H1 (cell line): ENCODE data around the gene HECTD1. TPM values are rescaled to one million over a fixed set of nuclear protein-coding genes. Genes with fewer than 3 reads are reported as not detected.

ENCODE experiments used
- CTCF ChIA-PET: fragments of 300-600 bp; sonication (Branson Sonifier 250); formaldehyde crosslinking; loops from one replicate; lab custom pipeline; 2021; ENCODE audit not compliant: partially characterized antibody; lab: Charles Lee
- POLR2A ChIA-PET: fragments of 300-600 bp; sonication (Branson Sonifier 250); formaldehyde crosslinking; loops from one replicate; lab custom pipeline; 2021; ENCODE audit warnings: inconsistent platforms; ENCODE audit not compliant: partially characterized antibody; lab: Charles Lee
- DNase-seq, 2 experiments: peaks; one replicate each; pipeline versions ENCODE4 v3.0.0 to v3.0.0-alpha.2; 2010 to 2022; ENCODE audit warnings: low spot score in 2 of 2, low read depth in 1 of 2, mixed read lengths in 1 of 2
- FAIRE-seq: peaks from 2 replicates; lab custom pipeline; 2011; peaks lifted over from hg19 to GRCh38; lab: Jason Lieb, UNC
- H2AFZ ChIP-seq: 2 replicates; pipeline ENCODE4 v1.8.1; 2012; ENCODE audit warnings: low read length, inconsistent platforms
- H2AK5ac ChIP-seq: 2 replicates; pipeline ENCODE4 v1.6.1; 2013; ENCODE audit warnings: low read depth, low read length
- H2BK120ac ChIP-seq: replicated peaks from 2 replicates; pipeline ENCODE3; 2013; ENCODE audit warnings: low read depth, low read length, inconsistent platforms
- H2BK12ac ChIP-seq: 2 replicates; pipeline ENCODE4 v1.6.1; 2013; ENCODE audit warnings: low read depth, low read length
- H2BK15ac ChIP-seq: 2 replicates; pipeline ENCODE4 v1.6.1; 2013; ENCODE audit warnings: low read length
- H2BK20ac ChIP-seq: 2 replicates; pipeline ENCODE4 v1.6.1; 2013; ENCODE audit warnings: low read length
- H2BK5ac ChIP-seq: 2 replicates; pipeline ENCODE4 v1.6.1; 2013; ENCODE audit warnings: low read depth, low read length
- H3K14ac ChIP-seq: 2 replicates; pipeline ENCODE4 v1.6.1; 2013; ENCODE audit warnings: inconsistent platforms; ENCODE audit not compliant: insufficient read length
- H3K18ac ChIP-seq: 2 replicates; pipeline ENCODE4 v1.6.1; 2013; ENCODE audit warnings: low read length; ENCODE audit errors: extremely low read depth
- H3K23ac ChIP-seq: 2 replicates; pipeline ENCODE4 v1.6.1; 2013; ENCODE audit warnings: inconsistent platforms; ENCODE audit not compliant: insufficient read length
- H3K23me2 ChIP-seq: 2 replicates; pipeline ENCODE4 v1.6.1; 2013; ENCODE audit warnings: low read depth, low read length
- H3K27ac ChIP-seq: 2 replicates; pipeline ENCODE4 v1.6.1; 2011; ENCODE audit warnings: low read depth, low read length, inconsistent platforms
- H3K27me3 ChIP-seq, 4 experiments: replicated peaks in 1 of 4; 1 replicate in 1 of 4; 2 replicates in 3 of 4; pipeline versions ENCODE4 v1.6.1 to v1.8.1; 2011 to 2013; ENCODE audit warnings: low read length in 3 of 4, mild to moderate bottlenecking in 3 of 4, inconsistent platforms in 2 of 4, mixed read lengths in 2 of 4, moderate library complexity in 1 of 4; ENCODE audit not compliant: control insufficient read depth in 3 of 4, insufficient read depth in 3 of 4; ENCODE audit errors: extremely low read depth in 1 of 4
- H3K36me3 ChIP-seq, 4 experiments: 2 replicates each; pipeline versions ENCODE4 v1.6.1 to v1.8.1; 2011 to 2013; ENCODE audit warnings: mild to moderate bottlenecking in 4 of 4, low read length in 3 of 4, moderate library complexity in 2 of 4, control low read depth in 1 of 4, inconsistent platforms in 1 of 4; ENCODE audit not compliant: insufficient read depth in 4 of 4, control insufficient read depth in 2 of 4
- H3K4ac ChIP-seq: replicated peaks from 2 replicates; pipeline ENCODE3; 2013; ENCODE audit warnings: low read length, low read depth, mixed read lengths, inconsistent platforms; ENCODE audit not compliant: insufficient read length
- H3K4me1 ChIP-seq, 4 experiments: replicated peaks in 1 of 4; 1 replicate in 1 of 4; 2 replicates in 3 of 4; pipeline versions ENCODE4 v1.6.1 to v1.8.1; 2011 to 2013; ENCODE audit warnings: low read length in 3 of 4, inconsistent platforms in 2 of 4, mixed read lengths in 1 of 4; ENCODE audit not compliant: insufficient read depth in 4 of 4, control insufficient read depth in 3 of 4
- H3K4me2 ChIP-seq, 2 experiments: 2 replicates each; pipeline versions ENCODE4 v1.6.1 to v1.8.1; 2011 to 2013; ENCODE audit warnings: low read depth in 2 of 2, low read length in 2 of 2, control low read depth in 1 of 2, inconsistent platforms in 1 of 2, mild to moderate bottlenecking in 1 of 2; ENCODE audit not compliant: insufficient read depth in 1 of 2
- H3K4me3 ChIP-seq, 4 experiments: fragments of 200-600, 300-600 bp in 1 of 4; sonication (generic), shearing (Covaris generic), sonication (Bioruptor Twin) in 1 of 4; 2 replicates each; pipeline versions ENCODE4 v1.5.1 to v1.8.1; 2011 to 2016; ENCODE audit warnings: low read length in 4 of 4, low read depth in 3 of 4, control low read depth in 2 of 4, inconsistent platforms in 2 of 4, mild to moderate bottlenecking in 2 of 4, mixed read lengths in 1 of 4, moderate library complexity in 1 of 4; ENCODE audit not compliant: insufficient read depth in 2 of 4; ENCODE audit errors: extremely low read depth in 1 of 4
- H3K56ac ChIP-seq: replicated peaks from 2 replicates; pipeline ENCODE3; 2013; ENCODE audit warnings: low read depth, mild to moderate bottlenecking, mixed read lengths, low read length, inconsistent platforms; ENCODE audit not compliant: insufficient read length
- H3K79me1 ChIP-seq: 2 replicates; pipeline ENCODE4 v1.6.1; 2013; ENCODE audit warnings: low read depth, low read length, control low read depth
- H3K79me2 ChIP-seq, 2 experiments: 2 replicates each; pipeline versions ENCODE4 v1.6.1 to v1.8.1; 2012 to 2013; ENCODE audit warnings: low read length in 2 of 2, mild to moderate bottlenecking in 2 of 2, inconsistent platforms in 1 of 2; ENCODE audit not compliant: insufficient read depth in 2 of 2, control insufficient read depth in 1 of 2
- H3K9ac ChIP-seq, 4 experiments: replicated peaks in 1 of 4; 1 replicate in 1 of 4; 2 replicates in 3 of 4; pipeline versions ENCODE4 v1.6.1 to v1.8.1; 2011 to 2013; ENCODE audit warnings: low read depth in 3 of 4, low read length in 3 of 4, control low read depth in 2 of 4, mild to moderate bottlenecking in 2 of 4, moderate library complexity in 2 of 4, inconsistent platforms in 1 of 4; ENCODE audit errors: extremely low read depth in 1 of 4
- H3K9me3 ChIP-seq, 2 experiments: 2 replicates each; pipeline versions ENCODE4 v1.6.1 to v1.8.1; 2012 to 2013; ENCODE audit warnings: mild to moderate bottlenecking in 2 of 2, moderate library complexity in 2 of 2, control low read depth in 1 of 2, inconsistent platforms in 1 of 2, low read depth in 1 of 2, low read length in 1 of 2, mixed read lengths in 1 of 2; ENCODE audit not compliant: insufficient read depth in 2 of 2
- H4K20me1 ChIP-seq, 2 experiments: replicated peaks in 1 of 2; 2 replicates each; pipeline versions ENCODE3 to v1.8.1; 2011 to 2013; ENCODE audit warnings: inconsistent platforms in 2 of 2, low read length in 2 of 2, mild to moderate bottlenecking in 1 of 2; ENCODE audit not compliant: insufficient read depth in 2 of 2, control insufficient read depth in 1 of 2
- H4K5ac ChIP-seq: 2 replicates; pipeline ENCODE4 v1.6.1; 2013; ENCODE audit warnings: low read length, low read depth, mixed read lengths, inconsistent platforms; ENCODE audit not compliant: insufficient read length
- H4K8ac ChIP-seq: 2 replicates; pipeline ENCODE4 v1.8.0; 2013; ENCODE audit warnings: mild to moderate bottlenecking, moderate library complexity, low read length, inconsistent platforms; ENCODE audit not compliant: insufficient read depth; ENCODE audit errors: extremely low read depth
- H4K91ac ChIP-seq: replicated peaks from 2 replicates; pipeline ENCODE3; 2013; ENCODE audit warnings: low read length, mixed read lengths, inconsistent platforms; ENCODE audit not compliant: insufficient read length
- BCL11A ChIP-seq, 2 experiments: IDR thresholded peaks; one replicate each; pipeline ENCODE4 v1.6.1; 2011; ENCODE audit warnings: low read depth in 2 of 2, low read length in 2 of 2, mild to moderate bottlenecking in 2 of 2
- CHD1 ChIP-seq: IDR thresholded peaks from 2 replicates; pipeline ENCODE4 v1.6.1; 2012; ENCODE audit warnings: low read depth, low read length, improper control_type of control experiment
- EP300 ChIP-seq, 2 experiments: IDR thresholded peaks; 1 replicate in 1 of 2; 2 replicates in 1 of 2; pipeline ENCODE4 v1.6.1; 2011 to 2012; ENCODE audit warnings: low read depth in 2 of 2, low read length in 2 of 2, mild to moderate bottlenecking in 2 of 2, borderline replicate concordance in 1 of 2, inconsistent platforms in 1 of 2, moderate library complexity in 1 of 2
- FOSL1 ChIP-seq: IDR thresholded peaks from 2 replicates; pipeline ENCODE4 v1.6.1; 2011; ENCODE audit warnings: mild to moderate bottlenecking, low read depth, low read length, moderate library complexity; ENCODE audit not compliant: insufficient read depth
- GTF2F1 ChIP-seq: IDR thresholded peaks from 2 replicates; pipeline ENCODE4 v1.6.1; 2012; ENCODE audit warnings: low read depth, low read length, improper control_type of control experiment, borderline replicate concordance
- JUND ChIP-seq: IDR thresholded peaks from 2 replicates; pipeline ENCODE4 v1.6.1; 2011; ENCODE audit warnings: mild to moderate bottlenecking, improper control_type of control experiment, low read length
- KDM1A ChIP-seq: fragments of 200-600, 300-600 bp; sonication (generic); IDR thresholded peaks from 2 replicates; pipeline ENCODE4 v1.7.1; 2016; ENCODE audit warnings: mild to moderate bottlenecking, low read length, borderline replicate concordance
- MAFK ChIP-seq: IDR thresholded peaks from 2 replicates; pipeline ENCODE4 v1.6.1; 2012; ENCODE audit warnings: low read depth, mild to moderate bottlenecking, improper control_type of control experiment, low read length
- NANOG ChIP-seq: IDR thresholded peaks from 2 replicates; pipeline ENCODE4 v1.6.1; 2011; ENCODE audit warnings: low read length, low read depth, mild to moderate bottlenecking, inconsistent platforms; ENCODE audit not compliant: insufficient read depth, poor library complexity, severe bottlenecking
- PHF8 ChIP-seq: fragments of 200-600 bp; sonication (generic); conservative IDR thresholded peaks from 2 replicates; pipeline ENCODE4 v1.7.1; 2012; ENCODE audit warnings: low read depth, mild to moderate bottlenecking, inconsistent platforms, low read length, moderate library complexity
- RFX5 ChIP-seq: IDR thresholded peaks from 2 replicates; pipeline ENCODE4 v1.6.1; 2011; ENCODE audit warnings: low read depth, low read length, improper control_type of control experiment, borderline replicate concordance
- SIX5 ChIP-seq: IDR thresholded peaks from 2 replicates; pipeline ENCODE4 v1.6.1; 2011; ENCODE audit warnings: mild to moderate bottlenecking, low read depth, low read length
- SP2 ChIP-seq: IDR thresholded peaks from 2 replicates; pipeline ENCODE4 v1.6.1; 2012; ENCODE audit warnings: mild to moderate bottlenecking, low read length, inconsistent platforms
- TAF1 ChIP-seq: IDR thresholded peaks from 2 replicates; pipeline ENCODE4 v1.6.1; 2011; ENCODE audit warnings: mild to moderate bottlenecking, low read depth, low read length
- TBP ChIP-seq: IDR thresholded peaks from 2 replicates; pipeline ENCODE4 v1.6.1; 2011; ENCODE audit warnings: low read depth, low read length, improper control_type of control experiment
- WGBS, 2 experiments: shearing (Covaris generic) in 1 of 2; methylation state at CpG; one replicate each; pipeline versions ENCODE4 v1.1.6 to v1.1.7; 2013 to 2015; ENCODE audit warnings: low lambda C conversion rate in 2 of 2, mixed read lengths in 2 of 2, inconsistent platforms in 1 of 2, low coverage in 1 of 2, missing lambda C conversion rate in 1 of 2; ENCODE audit not compliant: insufficient replicate concordance in 2 of 2, insufficient coverage in 1 of 2, insufficient read length in 1 of 2; ENCODE audit errors: extremely low coverage in 1 of 2, missing lambda C conversion rate in 1 of 2; 5-methylcytosine and 5-hydroxymethylcytosine counted together
- polyA plus RNA-seq, 7 experiments: library from polyadenylated mRNA; depleted of rRNA in 3 of 7; stranded (reverse) in 5 of 7; unstranded in 2 of 7; fragments of >200 nt in 5 of 7; fragments of 200-250 nt in 2 of 7; gene quantifications; 1 replicate in 5 of 7; 2 replicates in 1 of 7; 4 replicates in 1 of 7; pipeline versions ENCODE4 v1.2.1 to v1.2.3, GENCODE V29; 2011 to 2013; ENCODE audit warnings: missing spikeins in 2 of 7, mixed read lengths in 2 of 7
- total RNA-seq: library from RNA; stranded (reverse); fragmentation: NEBNext Ultra II Directional; extraction: Animal tissue kit (Norgen Biotek cat#: 25700); gene quantifications from 2 replicates; pipeline ENCODE4 v1.2.1, GENCODE V29; 2021

The HECTD1 gene
- total and polyA plus RNA-seq, 2 of the 8 experiments (the other 6 are each of a cell fraction or from before 2014, with no cell fraction given), result 44.7 to 105 TPM

- CTCF ChIA-PET, result interaction anchor here (1.4 kb wide), 1 partner anchor 56 kb away, joined by 3 read pairs; no protein-coding TSS in a partner anchor
- Histone ChIP-seq H3K4me2 (no peak overlapping the region), H4K5ac (no peak overlapping the region), H4K91ac (no peak overlapping the region), H2BK15ac (no peak overlapping the region), H3K9ac (no peak overlapping the region), H2BK120ac (no peak overlapping the region), H2AK5ac (no peak overlapping the region), H2BK5ac (no peak overlapping the region), H3K79me2 (no peaks in the 10 kb centered on the region), H2AFZ (no peak overlapping the region), H3K4me3 (no peak overlapping the region), H3K23ac (no peak overlapping the region), H3K36me3 (peaks cover 4 to 68% (median 22%) of the 10 kb centered on the region in 4 experiments; a peak in 7 of 8 replicates), H4K20me1 (no peaks in the 10 kb centered on the region), H4K8ac (no peak overlapping the region), H3K27ac (no peak overlapping the region), H3K14ac (no peak overlapping the region), H3K27me3 (no peaks in the 10 kb centered on the region), H3K79me1 (no peaks in the 10 kb centered on the region), H3K9me3 (no peaks in the 10 kb centered on the region), H3K18ac (no peak overlapping the region), H3K56ac (no peak overlapping the region), H3K23me2 (no peaks in the 10 kb centered on the region), H3K4me1 (no peaks in the 10 kb centered on the region), H2BK20ac (no peak overlapping the region), H2BK12ac (no peak overlapping the region), H3K4ac (no peak overlapping the region)
- DNase-seq (no peak), FAIRE-seq (no peak)
- POLR2A ChIA-PET, result no interaction called here
- 97% methylated on average over 2 of the region's 2 CpGs; no CpG with 5 or more reads in 1 of the 2 experiments for WGBS, 2 experiments
- TF ChIP-seq JUND (no peak), CHD1 (no peak), TAF1 (no peak), MAFK (no peak), BCL11A (IDR thresholded peaks at IDR 0.05; ENCODE audit: low read depth in 2 of 2, low read length in 2 of 2) (no peak), SIX5 (no peak), EP300 (IDR thresholded peaks at IDR 0.05; ENCODE audit: borderline replicate concordance in 1 of 2, low read depth in 2 of 2, low read length in 2 of 2) (no peak), GTF2F1 (no peak), RFX5 (no peak), SP2 (no peak), KDM1A (no peak), TBP (no peak), NANOG (no peak), FOSL1 (no peak), PHF8 (no peak)
Measured at GRCh38 chr14:31138301-31138700, 69.3 kb downstream of the HECTD1 start.
